SIG-M5 (cell line): ENCODE results near the gene CAMKMT.
"Not testable (repeated sequence)": the region's sequence is repeated elsewhere in the genome, so short reads cannot be mapped to it uniquely, and the experiment has no call there.

Experiments
- DNase-seq: peaks from one replicate; lab custom pipeline; 2025; lab: John Stamatoyannopoulos, UW

CAMKMT gene

GRCh38 chr2:44360749-44361329, 908 bp upstream of the CAMKMT start:
- no peak for DNase-seq

DNA sequence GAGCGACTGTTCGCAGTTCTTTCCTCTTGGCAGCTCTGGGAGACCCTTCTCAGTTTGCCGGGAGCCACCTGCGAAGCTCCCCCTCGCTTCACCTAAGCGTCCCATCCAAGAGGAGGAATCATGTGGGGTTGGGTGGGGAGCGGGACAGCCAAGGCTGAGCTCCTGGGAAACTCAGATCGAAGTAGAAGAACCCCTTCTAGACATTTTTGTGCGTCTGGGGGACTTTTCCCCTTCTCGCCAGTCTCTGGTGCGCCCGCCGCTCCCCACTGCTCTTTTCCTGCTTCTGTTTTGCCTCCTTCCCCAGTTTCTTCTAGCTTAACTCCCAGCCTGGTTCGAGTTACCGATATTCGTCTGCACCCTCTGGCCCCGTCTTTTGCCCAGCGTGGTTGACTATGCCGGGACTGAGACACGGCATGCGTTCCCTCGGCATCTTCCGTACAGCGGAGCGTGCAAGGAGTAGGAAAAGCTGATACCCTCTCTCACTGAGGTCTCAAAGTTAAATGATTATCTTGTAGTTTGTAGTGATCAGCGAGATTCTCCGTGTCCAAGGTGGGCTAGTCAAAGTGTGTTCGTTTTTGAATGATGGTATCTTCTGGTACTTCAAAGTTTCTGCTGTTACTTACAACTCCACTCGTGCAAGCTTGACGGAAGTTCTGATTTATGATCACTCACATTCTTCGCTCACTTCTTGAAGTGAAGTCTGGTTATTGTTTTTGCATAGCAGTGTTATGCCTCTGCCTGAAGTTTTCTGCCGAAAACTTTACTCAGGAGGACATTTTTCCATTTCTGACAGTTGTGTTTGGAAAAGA, 664 bp downstream of the CAMKMT start:
- DNase-seq: no peak

GRCh38 chr2:44364604-44365003, 2.9 kb downstream of the CAMKMT start:
- no peak for DNase-seq

DNA sequence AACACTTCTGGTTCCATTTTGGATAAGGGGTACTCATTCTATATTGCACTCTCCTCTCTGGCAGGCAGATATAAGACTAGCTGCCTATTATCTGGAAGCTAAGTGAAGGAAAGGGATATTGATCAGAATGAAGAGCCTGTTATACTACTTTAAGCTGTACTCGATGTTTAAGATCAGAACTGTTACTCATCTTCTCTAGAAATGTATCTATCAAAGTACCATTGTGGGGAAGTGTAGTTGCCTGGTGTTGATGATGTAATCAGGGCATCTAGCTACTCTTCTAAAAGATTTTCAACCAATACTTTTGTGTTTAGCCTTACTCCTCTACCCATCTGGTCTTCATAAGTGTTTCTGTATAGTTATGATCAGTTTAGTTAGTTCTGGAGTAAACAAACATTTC, 5.8 kb downstream of the CAMKMT start:
- DNase-seq: no peak

DNA sequence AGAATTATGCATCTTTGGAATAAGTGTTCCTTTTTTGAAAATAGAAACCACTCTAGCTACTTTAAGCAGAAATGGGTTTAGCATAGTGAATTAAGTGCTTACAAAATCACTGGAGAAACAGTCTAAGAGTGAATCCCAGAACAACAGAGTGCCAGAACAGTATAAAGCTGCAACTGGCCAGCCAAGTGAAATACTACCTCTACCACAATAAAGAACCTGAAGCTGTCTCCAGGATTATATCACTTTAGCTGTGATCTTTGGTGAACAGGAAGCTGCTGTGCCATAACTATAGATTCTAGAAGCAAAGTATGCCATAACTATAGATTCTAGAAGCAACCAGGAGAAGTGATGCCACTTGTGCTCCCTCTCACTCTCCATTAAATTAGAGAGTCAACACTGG, 7.6 kb downstream of the CAMKMT start:
- no peak for DNase-seq

- DNase-seq: no peak
These were observed 9.7 kb downstream of the CAMKMT start for GRCh38 chr2:44371445-44371844.

- no peak for DNase-seq
These were observed 10.5 kb downstream of the CAMKMT start for GRCh38 chr2:44372246-44372645.

GRCh38 chr2:44377486-44377885, 15.7 kb downstream of the CAMKMT start:
- DNase-seq: no peak

GRCh38 chr2:44385226-44385625, 23.5 kb downstream of the CAMKMT start:
- DNase-seq: not testable (repeated sequence)

GRCh38 chr2:44388877-44389276, 27.1 kb downstream of the CAMKMT start:
- no peak for DNase-seq

GRCh38 chr2:44389895-44390294, 28.1 kb downstream of the CAMKMT start:
- DNase-seq: no peak

DNA sequence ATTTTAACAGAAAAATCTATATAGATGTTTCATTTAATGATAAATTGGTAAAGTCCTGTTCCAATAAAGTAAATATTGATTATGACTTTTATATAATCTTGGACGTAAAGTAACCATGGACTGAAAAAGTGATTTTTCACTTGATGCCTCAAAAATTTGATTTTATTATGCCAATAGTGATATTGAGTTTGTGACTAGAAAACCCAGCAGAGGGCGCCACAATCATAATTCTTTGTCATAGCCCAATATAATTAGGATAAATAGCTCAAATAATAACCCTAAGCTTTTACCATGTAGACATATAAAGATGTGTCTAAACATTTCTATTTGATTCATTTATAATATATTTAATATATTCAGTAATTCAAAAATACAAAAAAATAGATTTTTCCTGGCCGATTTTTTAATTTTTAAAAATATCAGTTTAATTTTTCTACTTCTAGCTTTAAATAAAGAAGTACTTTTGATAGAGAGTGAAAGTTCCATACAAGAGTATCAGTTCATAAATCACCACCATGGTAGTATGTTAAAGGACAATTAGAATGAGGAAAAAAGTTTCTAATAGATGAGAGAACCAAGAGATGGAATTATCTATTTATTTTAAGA, 30.7 kb downstream of the CAMKMT start:
- no peak for DNase-seq

- no peak for DNase-seq
These were observed 35.9 kb downstream of the CAMKMT start for GRCh38 chr2:44397447-44398175.

DNA sequence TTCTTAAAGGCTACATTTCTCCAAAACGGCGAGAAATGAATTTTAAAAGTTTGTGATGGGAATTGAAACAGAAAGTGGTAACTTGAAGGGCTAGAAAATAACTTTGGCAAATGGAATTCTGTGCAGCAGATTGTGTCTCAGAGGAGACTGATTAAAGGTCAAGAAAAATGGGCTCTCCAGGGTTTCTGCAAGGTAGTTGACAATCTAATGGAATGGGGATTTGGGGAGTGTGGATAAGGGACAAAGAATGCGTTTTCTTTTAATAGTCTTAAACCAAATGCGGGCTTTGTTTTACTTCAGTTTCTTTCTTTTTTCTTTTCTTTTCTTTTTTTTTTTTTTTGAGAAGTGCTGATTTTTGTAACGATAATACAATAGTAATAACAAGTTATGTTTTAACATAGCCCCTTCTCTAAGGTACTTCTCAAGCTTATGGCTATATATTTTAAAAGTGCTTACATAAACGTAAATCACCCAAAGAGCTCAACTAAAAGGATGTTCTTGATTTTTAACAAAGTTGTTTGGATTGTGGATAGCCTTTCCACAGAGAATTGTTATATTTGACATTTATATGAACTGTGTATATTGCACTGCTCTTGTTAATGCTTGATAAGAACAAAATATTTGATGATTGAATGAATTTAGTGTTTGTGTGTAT, 36.6 kb downstream of the CAMKMT start:
- DNase-seq: no peak

- no peak for DNase-seq
These were observed 59.0 kb downstream of the CAMKMT start for GRCh38 chr2:44420725-44421124.

DNA sequence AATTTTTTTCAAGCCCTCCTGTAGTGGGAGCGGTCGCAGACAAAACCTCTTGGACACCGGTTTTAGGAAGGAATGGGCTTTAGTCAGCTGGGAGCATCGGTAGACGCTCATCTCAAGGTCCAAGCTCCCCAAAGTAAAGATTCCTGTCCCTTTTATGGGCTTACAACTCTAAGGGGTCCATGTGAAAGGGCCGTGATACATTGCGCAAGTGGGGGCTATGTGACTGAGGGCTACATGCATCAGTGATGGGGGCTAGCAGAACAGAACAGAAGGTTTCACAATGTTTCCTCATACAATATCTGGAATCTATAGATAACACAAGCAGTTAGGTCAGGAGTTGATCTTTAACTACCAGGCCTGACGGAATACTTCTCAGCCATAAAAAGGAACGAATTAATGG, 62.5 kb downstream of the CAMKMT start:
- DNase-seq: no peak

- no peak for DNase-seq
These were observed 67.3 kb downstream of the CAMKMT start for GRCh38 chr2:44429034-44429433.

- no peak for DNase-seq
These were observed 68.6 kb downstream of the CAMKMT start for GRCh38 chr2:44430342-44430741.

GRCh38 chr2:44433895-44434294, 72.1 kb downstream of the CAMKMT start:
- no peak for DNase-seq

DNA sequence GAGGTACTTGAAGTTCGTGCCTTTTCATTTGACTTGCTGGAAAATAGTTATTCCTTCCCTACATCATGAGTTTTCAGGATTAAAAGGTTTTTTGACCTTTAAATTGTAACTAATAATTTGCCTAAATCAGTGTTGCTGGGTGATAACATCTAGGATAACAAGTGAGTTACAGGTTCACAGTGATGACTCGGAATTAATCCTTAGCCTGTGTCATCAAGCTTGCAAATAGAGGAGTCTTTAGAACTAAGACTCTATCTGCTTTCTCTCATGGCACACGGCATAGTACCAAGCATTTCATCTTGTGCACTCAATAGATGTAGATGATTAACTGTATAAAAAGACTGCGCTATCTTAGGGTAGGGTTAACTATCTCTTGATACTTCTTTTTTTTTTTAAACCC, 79.5 kb downstream of the CAMKMT start:
- DNase-seq: no peak

DNA sequence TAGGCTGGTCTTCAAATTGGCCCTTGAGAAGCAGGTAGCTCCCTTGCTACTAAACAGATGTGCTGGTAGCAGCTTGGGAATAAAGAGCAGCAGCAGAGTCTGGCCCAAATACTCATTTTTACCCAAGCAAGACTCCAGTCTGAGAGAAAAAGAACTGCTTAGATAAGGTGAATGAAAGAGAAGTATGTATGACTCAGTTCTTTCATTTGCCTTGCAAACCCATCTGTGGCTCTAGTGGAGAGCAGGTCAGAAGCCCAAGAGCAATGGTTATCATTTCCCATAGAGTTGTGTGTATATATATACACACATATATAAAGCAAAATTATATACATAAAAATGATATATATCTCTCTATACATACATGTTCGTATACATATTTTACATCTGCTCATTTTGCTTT, 80.3 kb downstream of the CAMKMT start:
- no peak for DNase-seq

DNA sequence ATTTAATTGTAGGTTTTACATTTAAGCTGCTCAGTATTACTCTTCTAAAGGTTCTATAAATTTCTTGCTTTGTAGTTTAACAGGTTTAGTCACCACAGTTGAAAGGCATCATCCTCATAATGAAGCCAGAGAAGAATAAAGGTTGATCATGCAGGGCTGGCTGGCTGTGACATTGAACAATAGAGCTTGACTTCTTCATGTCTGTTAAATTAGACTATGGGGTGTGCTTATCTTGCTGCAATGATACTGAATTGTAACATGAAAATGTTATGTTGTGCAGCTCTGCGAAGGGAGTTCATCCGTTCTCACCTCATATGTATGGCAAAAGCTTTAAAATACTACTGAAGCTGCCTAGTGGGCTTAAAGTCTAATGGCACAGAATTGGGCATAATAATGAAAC, 81.8 kb downstream of the CAMKMT start:
- no peak for DNase-seq
